ENCODE measurements around the gene SLC5A11. TPM values are rescaled to one million over a fixed set of nuclear protein-coding genes. Genes with fewer than 3 reads are reported as not detected.

SLC5A11 gene
- polyA plus RNA-seq, 3 donors: 0.60 TPM; not detected in 2

DNA sequence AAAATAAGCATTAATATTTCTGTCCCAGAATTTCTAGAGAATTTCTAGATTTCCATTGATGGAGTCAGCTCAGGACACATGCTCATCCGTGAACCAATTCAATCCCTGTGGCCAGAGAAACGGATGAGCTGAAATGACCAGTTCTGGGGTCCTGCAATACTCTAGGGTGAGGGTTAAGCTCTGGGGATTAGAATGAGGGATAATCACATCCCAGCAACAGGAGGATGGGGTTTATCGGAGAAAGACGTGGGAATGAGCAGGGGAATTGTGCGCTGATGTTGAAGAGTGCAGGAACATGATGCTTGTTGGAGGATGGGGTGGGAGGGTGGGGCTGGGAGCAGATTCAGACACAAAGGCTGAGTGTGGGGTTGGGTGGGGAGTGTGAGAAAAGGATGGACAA, 64.1 kb downstream of the SLC5A11 start:
- no peak overlapping the region for H3K27ac ChIP-seq (ENCODE audit: low read depth in 1 of 2, low read length in 2 of 2)
- no peak overlapping the region for H3K4me3 ChIP-seq (replicated peaks in 1 of 3; ENCODE audit: low read depth in 2 of 3, low read length in 3 of 3)
- Mint-ChIP-seq H3K27me3 (ENCODE audit: low read depth in 3 of 3) (peaks cover 0 to 4% (median 2%) of the 10 kb centered on the region in 3 donors), H3K9me3 (no peaks in the 10 kb centered on the region), H3K4me1 (no peaks in the 10 kb centered on the region), H3K4me3 (no peak overlapping the region), H3K36me3 (no peaks in the 10 kb centered on the region), H3K27ac (no peak overlapping the region)
- H4K20me1 ChIP-seq (ENCODE audit: insufficient read depth, low read length): no peaks in the 10 kb centered on the region
- intact Hi-C loops (cut with micrococcal nuclease): no loop called here
- no peaks in the 10 kb centered on the region for H3K79me2 ChIP-seq (ENCODE audit: insufficient read depth, low read length)
- no peaks in the 10 kb centered on the region for H3K4me1 ChIP-seq (ENCODE audit: control insufficient read depth in 1 of 2, insufficient read depth in 2 of 2, low read length in 2 of 2)
- H2AFZ ChIP-seq (ENCODE audit: insufficient read depth, low read depth, low read length, poor library complexity, severe bottlenecking): no peak overlapping the region
- TF ChIP-seq, protein P1, sequence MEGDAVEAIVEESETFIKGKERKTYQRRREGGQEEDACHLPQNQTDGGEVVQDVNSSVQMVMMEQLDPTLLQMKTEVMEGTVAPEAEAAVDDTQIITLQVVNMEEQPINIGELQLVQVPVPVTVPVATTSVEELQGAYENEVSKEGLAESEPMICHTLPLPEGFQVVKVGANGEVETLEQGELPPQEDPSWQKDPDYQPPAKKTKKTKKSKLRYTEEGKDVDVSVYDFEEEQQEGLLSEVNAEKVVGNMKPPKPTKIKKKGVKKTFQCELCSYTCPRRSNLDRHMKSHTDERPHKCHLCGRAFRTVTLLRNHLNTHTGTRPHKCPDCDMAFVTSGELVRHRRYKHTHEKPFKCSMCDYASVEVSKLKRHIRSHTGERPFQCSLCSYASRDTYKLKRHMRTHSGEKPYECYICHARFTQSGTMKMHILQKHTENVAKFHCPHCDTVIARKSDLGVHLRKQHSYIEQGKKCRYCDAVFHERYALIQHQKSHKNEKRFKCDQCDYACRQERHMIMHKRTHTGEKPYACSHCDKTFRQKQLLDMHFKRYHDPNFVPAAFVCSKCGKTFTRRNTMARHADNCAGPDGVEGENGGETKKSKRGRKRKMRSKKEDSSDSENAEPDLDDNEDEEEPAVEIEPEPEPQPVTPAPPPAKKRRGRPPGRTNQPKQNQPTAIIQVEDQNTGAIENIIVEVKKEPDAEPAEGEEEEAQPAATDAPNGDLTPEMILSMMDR (IDR thresholded peaks at IDR 0.05): no peak
- H3K9ac ChIP-seq (ENCODE audit: insufficient read depth, low read length, poor library complexity, severe bottlenecking): no peak overlapping the region
- WGBS (ENCODE audit: insufficient coverage): 93% methylated on average over 5 of the region's 5 CpGs
- H3K9me3 ChIP-seq (replicated peaks in 1 of 2; ENCODE audit: control insufficient read depth in 1 of 2, insufficient read depth in 1 of 2, low read length in 2 of 2): no peaks in the 10 kb centered on the region
- H3K27me3 ChIP-seq (ENCODE audit: control insufficient read depth in 2 of 2, insufficient read depth in 2 of 2, low read length in 2 of 2): no peaks in the 10 kb centered on the region
- DNase-seq: no peak
- no peaks in the 10 kb centered on the region for H3K36me3 ChIP-seq (replicated peaks in 1 of 2; ENCODE audit: control insufficient read depth in 1 of 2, insufficient read depth in 2 of 2, low read length in 2 of 2)
- no peak overlapping the region for H3K4me2 ChIP-seq (replicated peaks; ENCODE audit: extremely low read depth, low read length, poor library complexity, severe bottlenecking)

- Histone ChIP-seq H3K9me3 (replicated peaks in 1 of 2; ENCODE audit: control insufficient read depth in 1 of 2, insufficient read depth in 1 of 2, low read length in 2 of 2) (no peaks in the 10 kb centered on the region), H3K27me3 (ENCODE audit: control insufficient read depth in 2 of 2, insufficient read depth in 2 of 2, low read length in 2 of 2) (no peaks in the 10 kb centered on the region), H3K27ac (ENCODE audit: low read depth in 1 of 2, low read length in 2 of 2) (no peak overlapping the region), H3K4me1 (ENCODE audit: control insufficient read depth in 1 of 2, insufficient read depth in 2 of 2, low read length in 2 of 2) (no peaks in the 10 kb centered on the region), H2AFZ (ENCODE audit: insufficient read depth, low read depth, low read length, poor library complexity, severe bottlenecking) (no peak overlapping the region), H3K9ac (ENCODE audit: insufficient read depth, low read length, poor library complexity, severe bottlenecking) (no peak overlapping the region), H3K36me3 (replicated peaks in 1 of 2; ENCODE audit: control insufficient read depth in 1 of 2, insufficient read depth in 2 of 2, low read length in 2 of 2) (peaks cover 31 to 32% of the 10 kb centered on the region in 2 donors), H3K4me3 (replicated peaks in 1 of 3; ENCODE audit: low read depth in 2 of 3, low read length in 3 of 3) (no peak overlapping the region), H4K20me1 (ENCODE audit: insufficient read depth, low read length) (peaks cover 20% of the 10 kb centered on the region), H3K79me2 (ENCODE audit: insufficient read depth, low read length) (no peaks in the 10 kb centered on the region), H3K4me2 (replicated peaks; ENCODE audit: extremely low read depth, low read length, poor library complexity, severe bottlenecking) (no peak overlapping the region)
- Mint-ChIP-seq H3K4me1 (no peaks in the 10 kb centered on the region), H3K27ac (peak overlapping the region in 1 of 7 donors; percentile 57), H3K27me3 (ENCODE audit: low read depth in 3 of 3) (no peaks in the 10 kb centered on the region), H3K36me3 (peaks cover 26 to 31% of the 10 kb centered on the region in 2 donors), H3K4me3 (no peak overlapping the region), H3K9me3 (peaks cover 0 to 2% (median 0%) of the 10 kb centered on the region in 7 donors)
- TF ChIP-seq, protein P1 (IDR thresholded peaks at IDR 0.05): no peak
- DNase-seq: no peak
- WGBS (ENCODE audit: insufficient coverage): 100% methylated on average over 2 of the region's 2 CpGs
- intact Hi-C loops (cut with micrococcal nuclease): no loop called here
Measured at GRCh38 chr16:24915019-24915418, 69.3 kb downstream of the SLC5A11 start.
